CD4-positive, alpha-beta T cell treated with Interleukin-10 for 1 hour (primary cell): ENCODE results near the gene ELF1.

Experiments used
- DNase-seq: peaks from one replicate; pipeline ENCODE4 v3.0.0-alpha.2; 2020

ELF1 gene

DNA sequence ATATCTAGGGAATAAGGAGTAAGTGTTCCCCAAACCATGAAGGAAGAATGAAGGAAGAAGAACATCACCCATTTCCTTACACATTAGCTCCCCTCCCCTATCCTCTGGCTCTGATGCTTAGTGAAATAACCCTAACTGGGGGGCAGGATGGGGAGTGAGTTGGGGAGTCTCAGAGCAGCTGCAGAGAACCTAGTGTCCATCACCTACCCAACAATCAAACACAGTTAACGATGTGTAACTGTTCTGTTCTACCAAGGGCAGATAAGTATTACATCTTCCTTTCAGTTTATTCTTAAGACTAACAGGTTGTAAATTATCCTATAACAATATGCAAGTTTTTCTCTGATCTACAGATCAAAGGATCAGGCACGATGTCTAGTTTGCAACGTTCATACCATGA is 12.8 kb downstream of the ELF1 start:
- DNase-seq = no peak

DNA sequence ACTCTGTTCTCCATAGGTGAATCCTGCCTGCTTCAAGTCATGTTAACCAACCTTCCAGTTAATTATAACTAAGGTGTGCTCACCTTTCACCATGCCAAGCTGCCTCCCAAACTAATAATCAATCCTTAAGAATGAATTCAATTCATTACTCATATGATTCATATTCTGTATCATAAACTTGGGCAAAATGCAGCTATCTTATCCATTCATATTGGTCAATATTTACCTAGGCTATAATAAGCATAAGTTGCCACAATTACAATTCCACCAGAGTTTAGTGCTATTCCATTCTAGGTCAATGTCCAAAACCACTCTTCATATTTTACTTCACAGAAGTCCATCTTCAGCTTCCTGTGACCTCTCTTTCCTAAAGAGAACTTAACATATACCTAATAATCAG is 13.4 kb downstream of the ELF1 start:
- DNase-seq = no peak

GRCh38 chr13:41004875-41005693 is 14.0 kb downstream of the ELF1 start:
- DNase-seq = peak; percentile 70

DNA sequence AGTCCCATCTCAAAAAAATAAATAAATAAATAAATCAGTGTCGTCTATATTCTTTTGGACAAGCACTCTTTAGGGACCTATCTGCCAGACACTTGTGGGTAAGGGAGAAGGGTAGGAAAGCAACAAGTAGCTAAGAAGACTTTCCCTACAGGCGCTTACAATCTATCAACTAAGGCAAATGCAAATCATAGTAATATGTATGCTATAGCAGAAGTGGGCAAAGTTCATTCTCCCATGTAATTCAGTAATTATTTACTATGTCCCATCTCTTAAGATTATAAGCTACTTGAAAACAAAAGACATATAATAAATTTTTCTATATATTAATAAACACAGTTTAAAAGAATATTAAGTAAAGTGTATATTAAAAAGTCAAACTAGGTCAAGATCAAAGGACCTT is 16.5 kb downstream of the ELF1 start:
- no peak for DNase-seq

DNA sequence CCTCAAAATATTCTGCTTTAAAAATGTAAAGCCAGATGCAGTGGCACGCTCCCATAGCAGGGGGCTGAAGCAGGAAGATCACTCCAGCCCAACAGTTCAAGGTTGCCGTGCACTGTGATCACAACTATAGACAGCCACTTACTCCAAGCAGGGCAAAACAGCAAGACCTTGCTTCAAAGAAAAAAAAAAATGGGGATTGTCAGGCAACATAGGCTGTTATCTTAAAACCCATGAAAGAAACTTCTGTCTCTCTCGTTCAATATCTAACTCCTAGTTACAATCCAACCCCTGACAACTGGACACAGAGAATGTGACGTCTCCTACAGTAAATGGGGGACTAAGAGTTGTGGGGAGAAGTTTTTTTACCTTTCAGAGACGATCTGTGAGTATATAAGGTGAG is 17.4 kb downstream of the ELF1 start:
- DNase-seq = no peak

- DNase-seq = no peak
Observed at GRCh38 chr13:40999416-40999815, 19.7 kb downstream of the ELF1 start.

DNA sequence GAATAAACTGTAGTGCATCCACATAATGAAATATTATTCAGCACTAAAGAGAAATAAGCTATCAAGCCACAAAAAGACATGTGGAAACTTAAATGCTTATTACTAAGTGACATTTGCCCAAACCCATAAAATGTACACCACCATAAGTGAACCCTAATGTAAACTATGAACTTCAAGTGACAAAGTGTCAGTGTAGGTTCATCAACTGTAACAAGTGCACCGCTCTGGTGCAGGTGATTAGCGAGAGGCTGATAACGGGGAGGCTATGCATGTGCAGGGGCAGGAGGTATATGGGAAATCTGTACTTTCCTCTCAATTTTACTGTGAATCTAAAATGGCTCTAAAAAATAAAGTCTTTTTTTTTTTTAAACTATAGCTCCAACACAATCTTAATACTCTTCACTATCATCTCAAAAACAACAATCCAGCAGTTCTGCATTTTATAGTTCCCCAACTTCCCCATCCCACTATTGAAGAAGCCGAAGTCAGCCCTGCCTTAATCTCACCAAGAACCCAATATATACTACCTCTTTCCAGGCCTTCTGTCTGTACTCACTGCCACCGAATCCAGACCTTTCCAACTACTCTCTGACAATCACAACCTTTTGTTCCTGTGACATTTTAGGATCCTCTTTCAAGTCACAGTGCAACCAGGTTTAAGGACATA is 22.6 kb downstream of the ELF1 start:
- DNase-seq = no peak

- DNase-seq = no peak
Observed at GRCh38 chr13:40995997-40996396, 23.1 kb downstream of the ELF1 start.

GRCh38 chr13:40994581-40995230 is 24.4 kb downstream of the ELF1 start:
- no peak for DNase-seq

- DNase-seq = no peak
Observed at GRCh38 chr13:40993987-40994386, 25.1 kb downstream of the ELF1 start.

DNA sequence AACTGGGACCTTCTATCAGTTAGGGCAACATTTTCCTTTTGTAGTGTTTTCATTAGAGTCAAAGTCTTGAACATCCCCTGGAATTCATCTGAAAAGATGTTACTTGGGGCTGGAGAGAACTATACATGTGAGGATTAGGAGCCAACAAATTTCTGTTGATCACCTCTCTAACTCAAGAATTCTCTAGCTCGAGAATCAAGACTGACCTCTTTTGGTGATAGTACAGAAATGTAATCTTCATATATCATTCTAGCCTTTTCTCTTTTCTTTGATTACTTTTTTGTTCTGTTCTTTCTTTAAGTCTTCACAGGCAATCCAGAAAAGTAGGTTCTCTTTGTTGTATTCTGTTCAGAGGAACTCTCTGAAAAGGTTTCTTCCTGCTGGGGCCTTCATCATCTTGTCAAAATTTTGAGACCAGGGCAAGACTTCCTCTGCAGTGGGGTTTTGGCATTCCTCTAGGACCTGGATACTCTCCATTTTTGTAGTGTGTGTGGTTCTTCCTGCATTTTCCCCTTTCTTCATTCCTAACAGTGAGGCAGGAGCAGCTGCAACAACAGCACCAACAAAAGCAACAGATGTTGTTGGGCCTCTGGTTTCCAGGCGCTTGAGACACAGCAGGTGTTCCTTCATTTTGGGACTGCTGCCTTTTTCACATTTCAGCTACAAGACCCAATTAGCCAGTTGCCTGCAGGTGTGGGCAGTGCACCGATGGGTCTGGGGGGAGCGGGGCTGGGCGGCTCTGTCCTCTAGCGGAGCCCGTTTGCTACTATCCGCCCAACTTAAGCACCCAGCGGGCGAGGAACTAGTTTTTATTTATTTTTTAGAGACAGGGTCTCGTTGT is 26.2 kb downstream of the ELF1 start:
- no peak for DNase-seq

- no peak for DNase-seq
Observed at GRCh38 chr13:40987606-40988280, 31.4 kb downstream of the ELF1 start.

GRCh38 chr13:40986101-40986856 is 32.8 kb downstream of the ELF1 start:
- DNase-seq = no peak

DNA sequence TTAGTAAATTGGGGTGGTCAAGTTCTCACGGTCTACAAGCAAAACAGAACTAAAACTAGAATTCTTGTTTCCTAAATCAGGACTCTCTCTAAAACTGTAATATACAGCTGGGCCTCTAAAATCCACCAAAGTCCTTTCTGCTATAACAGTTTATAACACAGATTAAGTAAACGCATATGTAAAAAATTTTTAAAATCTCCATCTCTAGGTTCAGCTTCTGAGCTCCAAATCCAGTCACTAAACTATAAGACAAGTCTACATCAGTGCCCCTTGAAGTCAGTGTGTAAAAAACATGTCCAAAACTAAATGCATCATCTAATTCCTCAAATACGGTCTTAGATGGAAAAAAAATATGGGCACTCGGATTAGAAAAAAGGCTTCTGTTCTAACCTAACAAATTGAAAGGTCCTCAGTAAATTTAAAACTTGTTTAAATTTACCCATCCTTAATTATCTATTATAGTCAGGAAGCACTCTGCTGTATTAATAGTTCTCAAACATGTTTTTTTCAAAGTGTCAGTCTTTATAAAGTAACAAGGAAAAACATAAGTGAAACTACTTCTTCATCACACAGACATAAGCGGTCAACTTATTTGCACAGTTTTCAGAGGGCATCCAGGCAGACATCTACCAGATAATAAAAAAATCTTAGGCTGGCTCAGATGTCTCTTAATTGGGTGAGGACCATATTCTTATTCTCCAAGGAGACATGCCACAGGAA is 33.6 kb downstream of the ELF1 start:
- no peak for DNase-seq

GRCh38 chr13:40984668-40985366 is 34.3 kb downstream of the ELF1 start:
- DNase-seq = peak; percentile 66

DNA sequence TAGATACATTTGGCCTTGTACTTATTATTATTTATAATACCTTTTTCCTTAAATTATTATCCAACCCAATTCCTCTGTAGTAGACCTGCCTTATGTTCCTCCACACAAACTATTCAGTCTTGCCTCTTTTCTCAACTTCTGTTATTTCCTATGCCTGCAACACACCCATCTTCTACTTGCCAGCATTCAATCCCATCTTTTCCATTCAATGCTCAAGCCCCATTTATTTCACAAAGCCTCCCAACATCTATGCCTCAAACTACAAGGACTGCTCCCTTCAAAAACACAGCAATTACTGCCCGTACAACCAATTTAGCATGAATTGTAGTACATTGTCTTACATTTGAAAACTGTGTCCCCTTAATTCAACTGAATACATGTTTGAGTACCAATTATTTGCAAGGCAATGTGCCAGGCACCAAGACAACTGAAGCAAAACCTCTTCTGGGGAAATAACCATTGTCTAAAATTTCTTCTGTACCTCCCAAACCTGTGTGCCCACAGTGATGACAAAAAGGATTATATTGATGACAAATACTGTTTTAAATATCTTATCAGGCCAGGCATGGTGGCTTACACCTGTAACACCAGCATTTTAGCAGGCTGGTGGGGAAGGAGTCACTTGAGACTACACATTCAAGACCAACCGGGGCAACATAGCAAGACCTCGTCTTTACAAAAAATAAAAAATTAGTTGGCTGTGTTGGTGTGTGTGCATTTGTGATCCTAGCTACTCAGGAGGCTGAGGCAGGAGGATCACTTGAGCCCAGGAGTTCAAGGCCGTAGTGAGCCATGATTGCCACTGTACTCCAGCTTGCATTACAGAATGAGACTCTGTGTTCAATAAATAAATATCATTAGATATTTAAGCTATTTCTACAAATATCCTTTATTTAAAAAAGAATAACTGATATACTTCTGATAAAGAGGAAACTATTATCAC is 35.1 kb downstream of the ELF1 start:
- peak; percentile 61 for DNase-seq

DNA sequence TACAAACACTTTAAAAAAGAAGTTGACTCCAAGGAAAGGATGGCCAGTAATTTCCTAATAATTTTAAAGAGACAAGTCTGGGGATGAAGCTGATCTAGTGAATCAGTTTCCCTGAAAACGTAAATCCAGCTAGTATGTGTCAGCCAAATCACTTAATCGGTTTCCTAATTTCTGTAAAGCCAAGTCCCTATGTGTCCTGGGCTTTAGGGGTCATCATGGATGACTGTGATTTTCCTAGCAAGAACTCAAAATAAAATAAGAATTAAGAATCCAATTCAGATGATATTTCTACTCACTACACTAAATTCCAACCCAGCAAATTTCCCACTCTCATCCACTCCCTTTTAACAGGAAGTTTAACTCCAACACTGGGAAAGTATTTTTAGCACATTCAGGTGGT is 35.9 kb downstream of the ELF1 start:
- DNase-seq = no peak

DNA sequence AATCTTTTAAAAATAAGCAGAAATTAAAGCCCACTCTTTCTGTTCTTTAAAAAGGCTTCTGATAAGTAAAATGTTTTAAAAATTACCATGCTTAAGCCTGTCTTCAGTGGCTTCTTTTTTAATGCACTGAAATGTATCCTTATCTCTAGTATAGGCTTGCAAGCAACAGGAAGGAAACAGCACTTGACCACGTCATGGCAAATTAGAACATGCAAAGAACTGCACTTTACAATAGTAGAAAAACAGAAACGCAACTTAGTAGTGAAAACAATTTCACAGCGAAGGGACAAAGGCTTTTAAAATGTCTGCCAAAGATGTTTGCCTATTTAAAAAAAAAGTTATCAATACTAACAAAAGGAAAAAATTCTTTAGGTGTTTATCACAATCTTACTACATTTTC is 36.3 kb downstream of the ELF1 start:
- DNase-seq = peak; percentile 88

- DNase-seq = no peak
Observed at GRCh38 chr13:40981949-40982348, 37.2 kb downstream of the ELF1 start.
